Measurements from ENCODE around the gene PRDM1.

DNA sequence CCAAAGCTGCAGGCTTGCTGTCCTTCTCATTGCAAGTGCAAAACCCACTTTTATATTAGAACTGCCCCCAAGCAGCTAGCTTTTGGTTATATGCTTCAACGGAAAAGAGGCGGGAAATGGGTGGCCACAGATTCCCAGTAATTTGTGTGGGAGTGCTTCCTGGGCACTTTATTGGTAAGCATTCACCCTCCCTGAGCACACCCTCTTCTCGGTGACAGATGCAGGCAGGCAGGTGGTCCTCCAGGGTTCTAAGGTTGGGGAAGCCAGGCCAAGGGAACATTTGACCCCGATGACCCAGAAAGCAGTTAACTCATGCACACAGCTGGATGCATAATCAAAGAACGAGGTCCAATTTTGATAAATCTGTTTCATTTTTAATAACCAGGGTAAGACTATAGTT, 29.1 kb downstream of the PRDM1 start:
- TF ChIP-seq, protein P1, sequence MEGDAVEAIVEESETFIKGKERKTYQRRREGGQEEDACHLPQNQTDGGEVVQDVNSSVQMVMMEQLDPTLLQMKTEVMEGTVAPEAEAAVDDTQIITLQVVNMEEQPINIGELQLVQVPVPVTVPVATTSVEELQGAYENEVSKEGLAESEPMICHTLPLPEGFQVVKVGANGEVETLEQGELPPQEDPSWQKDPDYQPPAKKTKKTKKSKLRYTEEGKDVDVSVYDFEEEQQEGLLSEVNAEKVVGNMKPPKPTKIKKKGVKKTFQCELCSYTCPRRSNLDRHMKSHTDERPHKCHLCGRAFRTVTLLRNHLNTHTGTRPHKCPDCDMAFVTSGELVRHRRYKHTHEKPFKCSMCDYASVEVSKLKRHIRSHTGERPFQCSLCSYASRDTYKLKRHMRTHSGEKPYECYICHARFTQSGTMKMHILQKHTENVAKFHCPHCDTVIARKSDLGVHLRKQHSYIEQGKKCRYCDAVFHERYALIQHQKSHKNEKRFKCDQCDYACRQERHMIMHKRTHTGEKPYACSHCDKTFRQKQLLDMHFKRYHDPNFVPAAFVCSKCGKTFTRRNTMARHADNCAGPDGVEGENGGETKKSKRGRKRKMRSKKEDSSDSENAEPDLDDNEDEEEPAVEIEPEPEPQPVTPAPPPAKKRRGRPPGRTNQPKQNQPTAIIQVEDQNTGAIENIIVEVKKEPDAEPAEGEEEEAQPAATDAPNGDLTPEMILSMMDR (IDR thresholded peaks at IDR 0.05), result no peak
- no peak for TF ChIP-seq POLR2A (IDR thresholded peaks at IDR 0.05)

All from stomach (tissue), 4 donors.